ENCODE results near the gene RPS6KA2. TPM values are rescaled to one million over a fixed set of nuclear protein-coding genes. Genes with fewer than 3 reads are reported as not detected.

The RPS6KA2 gene
- total RNA-seq, 1 experiment from 2014 or later: 12.3 TPM

- Histone ChIP-seq H3K79me2 (ENCODE audit: insufficient read depth, low read length) (no peaks in the 10 kb centered on the region), H3K23me2 (ENCODE audit: insufficient read length, low read depth, low read length, poor library complexity, severe bottlenecking) (peaks cover 5% of the 10 kb centered on the region), H2AK5ac (ENCODE audit: insufficient read length, low read length) (no peak overlapping the region), H3K4ac (ENCODE audit: low read depth, low read length) (no peak overlapping the region), H2BK5ac (ENCODE audit: insufficient read length, low read length) (no peak overlapping the region), H3K27ac (ENCODE audit: insufficient read length, low read depth, low read length) (no peak overlapping the region), H4K20me1 (ENCODE audit: control insufficient read depth, insufficient read depth, insufficient read length) (peaks cover 3% of the 10 kb centered on the region), H2BK20ac (ENCODE audit: low read depth, low read length, poor library complexity, severe bottlenecking) (no peak overlapping the region), H4K91ac (ENCODE audit: insufficient read length, low read depth, low read length) (no peak overlapping the region), H2BK12ac (ENCODE audit: insufficient read length, low read depth, low read length) (no peak overlapping the region), H3K79me1 (ENCODE audit: insufficient read depth, low read depth, low read length, poor library complexity, severe bottlenecking) (no peaks in the 10 kb centered on the region), H3T11ph (ENCODE audit: low read length) (no peak overlapping the region), H3K4me1 (ENCODE audit: insufficient read depth, low read length) (no peaks in the 10 kb centered on the region), H3K4me2 (ENCODE audit: insufficient read depth, insufficient read length, low read length) (no peak overlapping the region), H2BK15ac (ENCODE audit: low read depth, low read length) (no peak overlapping the region), H3K9ac (ENCODE audit: extremely low read depth, insufficient read length, low read length) (no peak overlapping the region), H4K8ac (replicated peaks; ENCODE audit: insufficient read length, low read depth, low read length) (no peak overlapping the region), H3K14ac (ENCODE audit: insufficient read depth, low read length) (no peak overlapping the region), H4K5ac (ENCODE audit: insufficient read length, low read depth, low read length) (no peak overlapping the region), H2AFZ (ENCODE audit: low read length) (no peak overlapping the region), H3K23ac (ENCODE audit: insufficient read length, low read depth, low read length) (no peak overlapping the region), H2BK120ac (ENCODE audit: low read depth, low read length, poor library complexity, severe bottlenecking) (no peak overlapping the region), H3K27me3 (ENCODE audit: insufficient read depth, low read length) (no peaks in the 10 kb centered on the region), H3K56ac (ENCODE audit: insufficient read length, low read depth, low read length) (no peak overlapping the region), H3K9me3 (ENCODE audit: control insufficient read depth, low read depth, low read length) (no peaks in the 10 kb centered on the region), H3K18ac (ENCODE audit: insufficient read length, low read depth, low read length) (no peak overlapping the region)
- Mint-ChIP-seq H3K4me1 (peaks cover under 1% of the 10 kb centered on the region in 2 experiments), H3K27ac (no peak overlapping the region), H3K27me3 (ENCODE audit: low read depth) (no peaks in the 10 kb centered on the region), H3K9me3 (peaks cover 11 to 13% of the 10 kb centered on the region in 2 experiments; a peak in 4 of 5 replicates), H3K4me3 (no peak overlapping the region), H3K36me3 (ENCODE audit: insufficient read depth in 1 of 3, low read depth in 3 of 3) (peaks cover 27 to 37% (median 29%) of the 10 kb centered on the region in 3 experiments)
- TF ChIP-seq CTCF (conservative IDR thresholded peaks at IDR 0.05): no peak
- no CpG with 5 or more reads among the region's 5 CpGs for WGBS (ENCODE audit: extremely low coverage, insufficient read length, low lambda C conversion rate)
- no peak for DNase-seq
Observed at GRCh38 chr6:166415306-166415705, 211.7 kb downstream of the RPS6KA2 start.
